ENCODE data around the gene PIRT. TPM values are rescaled to one million over a fixed set of nuclear protein-coding genes. Genes with fewer than 3 reads are reported as not detected.

PIRT gene
- total and polyA plus RNA-seq, 4 donors = 0.18 TPM; not detected in 3

DNA sequence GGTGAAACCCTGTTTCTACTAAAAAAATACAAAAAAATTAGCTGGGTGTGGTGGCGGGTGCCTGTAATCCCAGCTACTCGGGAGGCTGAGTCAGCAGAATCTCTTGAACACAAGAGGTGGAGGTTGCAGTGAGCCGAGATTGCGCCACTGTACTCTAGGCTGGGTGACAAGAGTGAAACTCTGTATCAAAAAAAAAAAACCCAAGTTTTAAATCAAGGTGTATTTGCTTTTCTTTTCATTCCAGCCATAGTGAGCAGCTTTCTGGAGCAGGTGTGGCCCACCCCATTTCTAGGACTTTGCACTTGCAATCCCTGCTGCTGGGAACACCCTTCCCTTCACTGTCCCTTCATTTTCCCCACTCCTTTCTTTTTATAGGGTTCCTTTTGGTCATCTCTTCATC, 62.8 kb downstream of the PIRT start:
- DNase-seq (no peak), ATAC-seq (ENCODE audit: low FRiP score) (no peak)
- WGBS, 2 donors = 91 to 92% methylated on average over 4 of the region's 4 CpGs
- Histone ChIP-seq H3K4me3 (ENCODE audit: low read length in 2 of 2) (no peak overlapping the region), H3K4me1 (ENCODE audit: control insufficient read depth in 1 of 2, insufficient read depth in 2 of 2, low read length in 2 of 2) (no peaks in the 10 kb centered on the region), H3K27me3 (ENCODE audit: control insufficient read depth in 1 of 2, insufficient read depth in 2 of 2, low read length in 1 of 2) (no peaks in the 10 kb centered on the region), H3K27ac (ENCODE audit: low read depth in 1 of 2, low read length in 2 of 2) (no peak overlapping the region), H3K9me3 (ENCODE audit: control insufficient read depth, low read length) (peaks cover 3% of the 10 kb centered on the region), H3K36me3 (ENCODE audit: control insufficient read depth in 1 of 2, insufficient read depth in 2 of 2, low read length in 1 of 2) (no peaks in the 10 kb centered on the region)
- intact Hi-C loops (cut with DNase I) = no loop called here

GRCh38 chr17:10773391-10773790, 64.5 kb downstream of the PIRT start:
- Histone ChIP-seq H3K4me1 (ENCODE audit: control insufficient read depth in 1 of 2, insufficient read depth in 2 of 2, low read length in 2 of 2) (no peaks in the 10 kb centered on the region), H3K36me3 (ENCODE audit: control insufficient read depth in 1 of 2, insufficient read depth in 2 of 2, low read length in 1 of 2) (no peaks in the 10 kb centered on the region), H3K9me3 (ENCODE audit: control insufficient read depth, low read length) (peaks cover 5% of the 10 kb centered on the region), H3K4me3 (ENCODE audit: low read length in 2 of 2) (no peak overlapping the region), H3K27me3 (ENCODE audit: control insufficient read depth in 1 of 2, insufficient read depth in 2 of 2, low read length in 1 of 2) (no peaks in the 10 kb centered on the region), H3K27ac (ENCODE audit: low read depth in 1 of 2, low read length in 2 of 2) (no peak overlapping the region)
- intact Hi-C loops (cut with DNase I) = no loop called here
- DNase-seq = no peak
- ATAC-seq (ENCODE audit: low FRiP score) = no peak
- 56 to 58% methylated on average over 2 of the region's 2 CpGs for WGBS, 2 donors

Other genes starting within 250 kb of the PIRT start
- 1 to 10 TPM; 4.4 to 5.6 TPM for gene MYH3, start 180.8 kb downstream of the PIRT start, total RNA-seq
- gene MYH3, start 180.8 kb downstream of the PIRT start, polyA plus RNA-seq = 1 to 10 TPM; 1.1 to 9.5 TPM
- 10 to 100 TPM; 22.8 to 24.4 TPM for gene SCO1, start 140.6 kb downstream of the PIRT start, total RNA-seq
- gene SCO1, start 140.6 kb downstream of the PIRT start, polyA plus RNA-seq = 10 to 100 TPM in 1 of 2 donors, 1 to 10 TPM in 1; 9.5 to 10.1 TPM
- gene ADPRM, start 140.5 kb downstream of the PIRT start, total RNA-seq = 10 to 100 TPM; 10.3 to 14.1 TPM
- gene ADPRM, start 140.5 kb downstream of the PIRT start, polyA plus RNA-seq = 10 to 100 TPM in 1 of 2 donors, 1 to 10 TPM in 1; 8.9 to 12.1 TPM
- 10 to 100 TPM; 15.4 to 17.4 TPM for gene TMEM220, start 108.1 kb downstream of the PIRT start, total RNA-seq
- 10 to 100 TPM in 1 of 2 donors, 1 to 10 TPM in 1; 8.1 to 10.6 TPM for gene TMEM220, start 108.1 kb downstream of the PIRT start, polyA plus RNA-seq
- not detected for gene TMEM238L, start 34.0 kb downstream of the PIRT start, total RNA-seq
- gene TMEM238L, start 34.0 kb downstream of the PIRT start, polyA plus RNA-seq = 10 to 100 TPM in 1 of 2 donors, not detected in 1; 13.6 TPM